NB4 (cell line): ENCODE results near the gene INMT.

Experiments
- DNase-seq: peaks from one replicate; pipeline ENCODE4 v3.0.0; 2010; ENCODE audit warnings: low read depth
- H3K4me3 ChIP-seq: one replicate; pipeline ENCODE4 v1.5.1; 2011; ENCODE audit warnings: mild to moderate bottlenecking, low read depth, low read length, moderate library complexity
- MAX ChIP-seq: IDR thresholded peaks from 2 replicates; pipeline ENCODE4 v1.6.1; 2011; ENCODE audit warnings: low read depth, low read length
- MYC ChIP-seq: IDR thresholded peaks from 2 replicates; pipeline ENCODE4 v1.6.1; 2011; ENCODE audit warnings: low read depth, low read length
- POLR2A ChIP-seq: IDR thresholded peaks from 2 replicates; pipeline ENCODE4 v1.6.1; 2011; ENCODE audit warnings: mild to moderate bottlenecking; ENCODE audit not compliant: insufficient read length; ENCODE audit errors: extremely low read depth
- TF ChIP-seq, protein P1 (sequence below): IDR thresholded peaks from one replicate; pipeline ENCODE4 v1.5.1; 2012; ENCODE audit warnings: low read depth, low read length

Gene INMT

GRCh38 chr7:30706316-30706715, 45.6 kb upstream of the INMT start:
- H3K4me3 ChIP-seq: no peak overlapping the region
- TF ChIP-seq POLR2A (no peak), MYC (no peak), MAX (no peak)
- TF ChIP-seq, protein P1, sequence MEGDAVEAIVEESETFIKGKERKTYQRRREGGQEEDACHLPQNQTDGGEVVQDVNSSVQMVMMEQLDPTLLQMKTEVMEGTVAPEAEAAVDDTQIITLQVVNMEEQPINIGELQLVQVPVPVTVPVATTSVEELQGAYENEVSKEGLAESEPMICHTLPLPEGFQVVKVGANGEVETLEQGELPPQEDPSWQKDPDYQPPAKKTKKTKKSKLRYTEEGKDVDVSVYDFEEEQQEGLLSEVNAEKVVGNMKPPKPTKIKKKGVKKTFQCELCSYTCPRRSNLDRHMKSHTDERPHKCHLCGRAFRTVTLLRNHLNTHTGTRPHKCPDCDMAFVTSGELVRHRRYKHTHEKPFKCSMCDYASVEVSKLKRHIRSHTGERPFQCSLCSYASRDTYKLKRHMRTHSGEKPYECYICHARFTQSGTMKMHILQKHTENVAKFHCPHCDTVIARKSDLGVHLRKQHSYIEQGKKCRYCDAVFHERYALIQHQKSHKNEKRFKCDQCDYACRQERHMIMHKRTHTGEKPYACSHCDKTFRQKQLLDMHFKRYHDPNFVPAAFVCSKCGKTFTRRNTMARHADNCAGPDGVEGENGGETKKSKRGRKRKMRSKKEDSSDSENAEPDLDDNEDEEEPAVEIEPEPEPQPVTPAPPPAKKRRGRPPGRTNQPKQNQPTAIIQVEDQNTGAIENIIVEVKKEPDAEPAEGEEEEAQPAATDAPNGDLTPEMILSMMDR: no peak
- no peak for DNase-seq

GRCh38 chr7:30706908-30707307, 45.0 kb upstream of the INMT start:
- no peak overlapping the region for H3K4me3 ChIP-seq
- no peak for TF ChIP-seq MAX
- TF ChIP-seq, protein P1: no peak
- no peak for TF ChIP-seq POLR2A
- no peak for TF ChIP-seq MYC
- no peak for DNase-seq

- H3K4me3 ChIP-seq: no peak overlapping the region
- TF ChIP-seq MAX (no peak), MYC (no peak), POLR2A (no peak)
- TF ChIP-seq, protein P1: no peak
- no peak for DNase-seq
Observed at GRCh38 chr7:30707391-30708357, 44.3 kb upstream of the INMT start.

- no peak overlapping the region for H3K4me3 ChIP-seq
- no peak for DNase-seq
- TF ChIP-seq MAX (no peak), MYC (no peak), POLR2A (no peak)
- TF ChIP-seq, protein P1: no peak
Observed at GRCh38 chr7:30708412-30708811, 43.5 kb upstream of the INMT start.

DNA sequence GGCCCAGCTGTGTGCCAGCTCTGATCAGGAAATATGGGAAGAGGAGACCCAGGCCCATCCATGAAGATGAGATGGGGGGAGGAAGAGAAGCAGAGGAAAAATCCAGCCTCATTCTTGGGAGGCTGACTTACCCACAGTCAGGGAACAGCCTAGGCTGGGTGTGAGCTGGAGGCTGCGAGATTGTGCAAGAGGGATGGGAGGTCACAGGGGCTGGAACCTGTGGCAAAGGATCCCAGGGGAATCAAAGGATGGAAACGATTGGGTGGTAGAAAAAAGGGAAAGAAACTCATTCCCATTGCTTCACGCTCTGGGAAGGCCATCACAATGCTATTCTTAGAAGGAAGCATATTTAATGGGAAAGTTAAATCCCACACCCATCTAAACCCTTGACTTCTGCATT, 43.0 kb upstream of the INMT start:
- DNase-seq: peak; percentile 54
- TF ChIP-seq, protein P1: no peak
- TF ChIP-seq POLR2A: no peak
- TF ChIP-seq MAX: no peak
- TF ChIP-seq MYC: no peak
- no peak overlapping the region for H3K4me3 ChIP-seq
